GM12873 (cell line): ENCODE data around the gene PLS3.

Experiments used
- TF ChIP-seq, protein P1 (sequence below): IDR thresholded peaks from 2 replicates; pipeline ENCODE4 v1.5.1; 2012; ENCODE audit warnings: low read depth, mild to moderate bottlenecking, moderate library complexity, low read length, control low read depth; ENCODE audit not compliant: insufficient read depth; ENCODE audit errors: missing control alignments

PLS3 gene

GRCh38 chrX:115534383-115534782 is 26.6 kb upstream of the PLS3 start:
- TF ChIP-seq, protein P1, sequence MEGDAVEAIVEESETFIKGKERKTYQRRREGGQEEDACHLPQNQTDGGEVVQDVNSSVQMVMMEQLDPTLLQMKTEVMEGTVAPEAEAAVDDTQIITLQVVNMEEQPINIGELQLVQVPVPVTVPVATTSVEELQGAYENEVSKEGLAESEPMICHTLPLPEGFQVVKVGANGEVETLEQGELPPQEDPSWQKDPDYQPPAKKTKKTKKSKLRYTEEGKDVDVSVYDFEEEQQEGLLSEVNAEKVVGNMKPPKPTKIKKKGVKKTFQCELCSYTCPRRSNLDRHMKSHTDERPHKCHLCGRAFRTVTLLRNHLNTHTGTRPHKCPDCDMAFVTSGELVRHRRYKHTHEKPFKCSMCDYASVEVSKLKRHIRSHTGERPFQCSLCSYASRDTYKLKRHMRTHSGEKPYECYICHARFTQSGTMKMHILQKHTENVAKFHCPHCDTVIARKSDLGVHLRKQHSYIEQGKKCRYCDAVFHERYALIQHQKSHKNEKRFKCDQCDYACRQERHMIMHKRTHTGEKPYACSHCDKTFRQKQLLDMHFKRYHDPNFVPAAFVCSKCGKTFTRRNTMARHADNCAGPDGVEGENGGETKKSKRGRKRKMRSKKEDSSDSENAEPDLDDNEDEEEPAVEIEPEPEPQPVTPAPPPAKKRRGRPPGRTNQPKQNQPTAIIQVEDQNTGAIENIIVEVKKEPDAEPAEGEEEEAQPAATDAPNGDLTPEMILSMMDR = no peak

- TF ChIP-seq, protein P1 = no peak
Observed at GRCh38 chrX:115535421-115535820, 25.6 kb upstream of the PLS3 start.

GRCh38 chrX:115535844-115536243 is 25.1 kb upstream of the PLS3 start:
- TF ChIP-seq, protein P1 = no peak

GRCh38 chrX:115539841-115540240 is 21.1 kb upstream of the PLS3 start:
- TF ChIP-seq, protein P1 = no peak

- TF ChIP-seq, protein P1 = no peak
Observed at GRCh38 chrX:115547448-115547847, 13.5 kb upstream of the PLS3 start.

DNA sequence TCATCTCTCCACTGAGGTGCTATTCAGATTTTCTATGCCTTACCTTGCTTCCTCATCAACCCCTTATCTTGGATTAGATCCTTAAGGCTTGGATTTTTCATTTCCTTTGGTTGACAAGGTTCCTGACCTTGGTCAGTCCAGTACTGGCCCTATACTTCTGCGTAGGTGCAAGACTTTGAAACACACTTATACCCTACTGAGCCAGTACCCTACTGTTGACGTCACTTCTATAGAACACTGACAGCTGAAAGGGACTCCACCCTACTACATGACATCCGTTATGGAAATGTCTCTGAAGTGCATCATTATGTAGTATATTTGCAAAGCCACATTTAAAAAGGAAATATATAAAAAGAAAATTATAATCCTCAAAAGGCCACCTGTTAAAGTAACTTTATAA is 12.0 kb upstream of the PLS3 start:
- TF ChIP-seq, protein P1 = no peak

DNA sequence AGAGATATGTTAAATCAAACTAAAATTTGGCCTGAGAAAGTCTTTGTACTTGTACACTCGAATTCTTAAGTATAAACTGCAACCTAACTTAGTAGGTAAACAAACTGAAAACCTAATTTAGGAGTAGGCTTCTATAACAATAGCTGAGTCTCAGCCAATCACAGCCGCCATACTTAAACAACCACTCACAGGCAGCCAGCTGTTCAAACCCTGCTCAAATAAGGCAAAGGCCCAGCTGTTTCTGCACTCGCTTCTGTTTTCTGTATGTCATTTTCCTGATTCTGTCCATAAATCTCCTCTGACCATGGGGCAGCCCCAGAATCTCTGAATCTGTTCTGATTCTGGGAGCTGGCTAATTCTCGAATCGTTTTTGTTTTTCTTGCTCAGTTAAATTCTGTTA is 7.8 kb upstream of the PLS3 start:
- TF ChIP-seq, protein P1 = no peak

DNA sequence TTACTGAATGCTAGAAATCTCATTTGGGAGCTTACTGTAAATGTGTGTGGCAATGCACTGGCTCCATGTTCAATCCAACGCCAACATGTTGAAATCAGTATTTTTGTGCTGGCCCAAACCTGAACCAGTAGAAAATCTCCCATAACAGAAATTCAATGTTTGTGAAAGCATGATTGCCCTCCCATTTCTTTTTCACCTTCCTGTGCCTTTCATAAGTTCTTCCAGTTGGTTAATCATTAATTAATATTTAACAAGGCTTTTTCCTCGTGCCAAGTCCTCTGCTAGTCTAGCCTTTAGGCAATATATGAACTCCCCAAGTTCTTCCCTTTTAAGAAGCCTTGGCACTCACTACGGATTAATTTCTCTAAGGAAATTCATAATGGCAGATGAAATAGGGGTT is 1.3 kb upstream of the PLS3 start:
- TF ChIP-seq, protein P1 = no peak
